ENCODE measurements around the gene IFRD2.
"Not testable (repeated sequence)": the region's sequence is repeated elsewhere in the genome, so short reads cannot be mapped to it uniquely, and the experiment has no call there.

Gene IFRD2

DNA sequence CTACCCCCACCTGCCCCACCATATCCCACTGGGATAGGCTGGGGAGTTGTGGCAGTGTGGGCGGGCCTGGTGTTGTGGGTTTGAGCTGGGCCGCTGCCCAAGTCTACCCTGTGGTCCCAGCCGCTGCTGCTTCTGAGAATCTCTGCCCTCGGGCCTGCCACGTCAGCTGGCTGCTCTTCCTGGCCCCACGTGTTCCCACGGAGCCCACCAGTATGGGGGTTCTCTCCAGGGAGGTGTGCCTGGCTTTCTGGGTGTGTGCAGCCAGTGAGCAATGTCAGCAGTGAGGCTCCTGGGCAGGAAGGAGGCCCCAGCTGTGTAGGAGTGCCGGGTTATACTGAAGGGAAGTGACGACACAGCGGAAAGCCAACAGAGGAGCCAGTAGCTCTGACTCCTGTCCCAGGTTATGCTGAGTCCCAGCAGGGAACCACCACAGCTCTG is 45.7 kb downstream of the IFRD2 start:
- H3K9me3 ChIP-seq (ENCODE audit: control insufficient read depth, low read length) = no peaks in the 10 kb centered on the region
- H3K27me3 ChIP-seq (ENCODE audit: control insufficient read depth, insufficient read depth, low read length, poor library complexity, severe bottlenecking) = no peaks in the 10 kb centered on the region
- peaks cover 7% of the 10 kb centered on the region for H3K36me3 ChIP-seq (ENCODE audit: control insufficient read depth, insufficient read depth, low read length)
- H3K27ac ChIP-seq (ENCODE audit: insufficient read depth, low read depth, low read length, poor library complexity, severe bottlenecking) = peak overlapping the region; percentile 59
- 51 to 52% methylated on average over 10 of the region's 10 CpGs for WGBS, 2 experiments
- no peak overlapping the region for H3K4me3 ChIP-seq (ENCODE audit: insufficient read depth, low read depth, low read length)
- peaks cover 54% of the 10 kb centered on the region for H3K4me1 ChIP-seq (ENCODE audit: control insufficient read depth, insufficient read depth, low read length)

DNA sequence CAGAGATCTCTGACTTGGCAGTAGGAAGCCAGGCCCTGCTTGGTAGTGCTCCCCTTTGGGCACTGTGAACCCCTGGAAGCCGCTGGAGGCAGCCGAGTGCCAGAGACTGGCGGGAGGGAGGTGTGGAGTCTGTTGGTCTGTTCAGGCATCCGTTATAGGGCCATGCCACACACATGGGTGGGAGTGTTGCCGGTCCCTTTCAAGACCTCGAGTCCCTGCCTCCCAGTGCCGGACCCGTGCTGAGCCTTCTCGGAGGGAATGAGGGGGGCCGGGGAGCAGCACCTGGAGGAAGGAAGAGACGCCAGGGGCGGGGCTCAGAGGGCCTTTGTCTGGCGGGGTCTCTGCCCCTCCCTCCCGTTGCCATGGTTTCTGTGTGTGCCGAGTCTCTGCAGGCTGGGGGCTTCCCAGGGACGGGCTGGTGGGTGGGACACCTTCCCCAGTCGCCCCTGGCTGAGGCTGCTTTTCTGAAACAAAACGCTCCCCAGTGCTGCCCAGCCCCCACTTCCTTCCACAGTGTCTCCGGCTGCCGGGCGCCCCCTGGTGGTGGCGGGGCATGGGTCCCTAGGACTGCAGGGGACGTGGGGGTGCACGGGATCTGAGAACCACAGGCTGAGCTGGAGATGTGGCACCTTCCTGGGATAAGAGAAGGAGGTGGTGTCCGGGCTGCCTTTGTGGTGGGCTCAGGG is 46.3 kb downstream of the IFRD2 start:
- H3K9me3 ChIP-seq (ENCODE audit: control insufficient read depth, low read length) = no peaks in the 10 kb centered on the region
- peaks cover 59% of the 10 kb centered on the region for H3K4me1 ChIP-seq (ENCODE audit: control insufficient read depth, insufficient read depth, low read length)
- H3K27me3 ChIP-seq (ENCODE audit: control insufficient read depth, insufficient read depth, low read length, poor library complexity, severe bottlenecking) = no peaks in the 10 kb centered on the region
- H3K4me3 ChIP-seq (ENCODE audit: insufficient read depth, low read depth, low read length) = no peak overlapping the region
- H3K27ac ChIP-seq (ENCODE audit: insufficient read depth, low read depth, low read length, poor library complexity, severe bottlenecking) = peak overlapping the region; percentile 80
- H3K36me3 ChIP-seq (ENCODE audit: control insufficient read depth, insufficient read depth, low read length) = peaks cover 5% of the 10 kb centered on the region
- 5 to 6% methylated on average over 25 of the region's 25 CpGs for WGBS, 2 experiments

DNA sequence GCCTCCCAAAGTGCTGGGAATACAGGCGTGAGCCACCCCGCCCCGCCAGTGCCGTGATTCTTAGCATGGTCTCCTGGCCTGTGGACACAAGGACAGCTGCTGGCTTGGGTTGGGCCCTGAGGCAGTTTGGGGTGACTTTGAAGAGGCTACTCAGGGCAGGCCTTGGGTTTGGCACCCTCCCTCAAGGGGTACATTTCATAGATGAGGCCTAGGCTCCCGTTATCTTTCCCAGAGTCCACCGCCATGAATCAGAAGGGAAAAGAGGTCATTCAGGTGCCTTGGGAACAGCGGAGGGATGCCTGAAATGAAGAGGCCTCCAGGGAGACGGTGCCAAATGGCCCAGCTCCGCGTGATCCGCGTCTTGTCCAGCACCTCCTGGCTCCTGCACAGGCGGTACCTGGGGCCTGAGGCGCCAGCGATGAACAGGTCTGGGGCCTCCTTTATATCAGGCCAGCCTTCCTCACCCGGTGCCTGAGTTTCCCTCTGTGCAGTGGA is 46.9 kb downstream of the IFRD2 start:
- 84 to 87% methylated on average over 16 of the region's 16 CpGs for WGBS, 2 experiments
- Histone ChIP-seq H3K27me3 (ENCODE audit: control insufficient read depth, insufficient read depth, low read length, poor library complexity, severe bottlenecking) (no peaks in the 10 kb centered on the region), H3K27ac (ENCODE audit: insufficient read depth, low read depth, low read length, poor library complexity, severe bottlenecking) (peak overlapping the region; percentile 80), H3K4me1 (ENCODE audit: control insufficient read depth, insufficient read depth, low read length) (peaks cover 65% of the 10 kb centered on the region), H3K4me3 (ENCODE audit: insufficient read depth, low read depth, low read length) (no peak overlapping the region), H3K36me3 (ENCODE audit: control insufficient read depth, insufficient read depth, low read length) (peaks cover 5% of the 10 kb centered on the region), H3K9me3 (ENCODE audit: control insufficient read depth, low read length) (no peaks in the 10 kb centered on the region)

DNA sequence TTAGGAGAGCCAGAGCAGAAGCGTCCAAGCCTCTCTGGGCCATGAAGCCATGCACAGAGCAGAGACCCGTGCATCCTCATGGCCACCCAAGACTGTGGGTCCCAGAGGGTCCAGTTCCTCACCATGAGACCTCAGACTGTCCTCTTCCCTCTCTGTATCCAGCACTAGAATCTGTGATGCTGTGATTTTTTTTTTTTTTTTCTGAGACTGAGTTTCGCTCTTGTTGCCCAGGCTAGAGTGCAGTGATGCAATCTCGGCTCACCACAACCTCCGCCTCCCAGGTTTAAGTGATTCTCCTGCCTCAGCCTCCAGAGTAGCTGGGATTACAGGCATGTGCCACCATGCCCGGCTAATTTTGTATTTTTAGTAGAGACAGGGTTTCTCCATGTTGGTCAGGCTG is 47.4 kb downstream of the IFRD2 start:
- not testable (repeated sequence) for H3K9me3 ChIP-seq (ENCODE audit: control insufficient read depth, low read length)
- WGBS, 2 experiments = 92 to 95% methylated on average over 6 of the region's 6 CpGs
- H3K4me1 ChIP-seq (ENCODE audit: control insufficient read depth, insufficient read depth, low read length) = peaks cover 70% of the 10 kb centered on the region

DNA sequence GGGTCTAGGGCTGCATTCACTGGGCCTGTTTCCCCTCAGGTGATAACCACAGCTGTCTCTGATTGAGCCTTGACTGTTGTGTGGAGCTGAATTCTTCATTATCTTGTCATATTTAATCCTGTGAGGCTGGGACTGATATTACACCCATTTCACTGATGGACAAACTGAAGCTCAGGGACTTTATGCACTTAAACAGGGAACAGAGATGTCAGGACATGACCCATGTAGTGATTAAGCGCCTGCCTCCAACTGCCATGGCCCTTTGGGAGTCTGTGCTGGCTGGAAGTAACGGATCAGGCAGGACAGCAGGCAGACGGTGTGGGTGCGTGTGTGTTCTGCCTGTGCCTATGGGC is 48.7 kb downstream of the IFRD2 start:
- 93 to 98% methylated on average over 4 of the region's 4 CpGs for WGBS, 2 experiments
- Histone ChIP-seq H3K27me3 (ENCODE audit: control insufficient read depth, insufficient read depth, low read length, poor library complexity, severe bottlenecking) (no peaks in the 10 kb centered on the region), H3K36me3 (ENCODE audit: control insufficient read depth, insufficient read depth, low read length) (no peaks in the 10 kb centered on the region), H3K4me1 (ENCODE audit: control insufficient read depth, insufficient read depth, low read length) (peaks cover 81% of the 10 kb centered on the region), H3K4me3 (ENCODE audit: insufficient read depth, low read depth, low read length) (no peak overlapping the region), H3K27ac (ENCODE audit: insufficient read depth, low read depth, low read length, poor library complexity, severe bottlenecking) (no peak overlapping the region), H3K9me3 (ENCODE audit: control insufficient read depth, low read length) (no peaks in the 10 kb centered on the region)

More for the DNA sequence above, 47.4 kb downstream of the IFRD2 start:
- H3K36me3 ChIP-seq (ENCODE audit: control insufficient read depth, insufficient read depth, low read length); H3K27me3 ChIP-seq (ENCODE audit: control insufficient read depth, insufficient read depth, low read length, poor library complexity, severe bottlenecking); H3K4me3 ChIP-seq (ENCODE audit: insufficient read depth, low read depth, low read length): not testable (repeated sequence)
- peak overlapping the region; percentile 44 for H3K27ac ChIP-seq (ENCODE audit: insufficient read depth, low read depth, low read length, poor library complexity, severe bottlenecking)

DNA sequence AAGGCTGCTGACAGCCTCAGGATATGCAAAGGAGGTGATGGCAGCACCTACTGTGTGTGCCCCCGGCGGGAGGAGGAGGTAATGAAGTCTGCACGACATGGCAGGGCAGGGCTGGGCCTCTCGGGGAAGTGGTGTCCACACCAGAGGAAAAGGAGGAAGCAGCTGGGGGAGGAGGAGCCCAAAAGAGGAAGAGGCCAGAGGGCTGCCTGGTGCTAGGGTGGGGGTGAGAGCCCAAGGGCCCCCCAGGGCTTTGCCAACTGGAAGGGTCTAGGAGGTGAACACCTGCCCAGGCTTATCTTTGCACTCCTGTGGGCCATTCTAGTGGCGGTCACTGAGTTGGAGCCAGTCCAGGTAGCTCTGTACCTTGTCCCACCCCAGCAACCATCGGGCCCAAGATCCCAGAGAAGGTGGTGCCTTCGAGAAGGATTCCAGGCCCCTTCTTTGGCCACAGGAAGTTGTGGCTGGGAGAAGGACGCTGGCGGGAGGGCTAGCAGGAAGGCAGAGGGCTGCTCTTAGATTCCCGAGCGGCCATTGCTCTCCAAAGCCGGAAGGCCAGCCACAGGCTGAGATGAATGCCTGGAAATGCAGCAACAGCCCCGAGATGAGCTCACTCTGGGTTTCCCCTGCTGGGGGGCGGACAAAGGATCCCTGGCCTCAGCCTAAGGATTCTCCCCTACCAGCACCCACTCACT is 49.2 kb downstream of the IFRD2 start:
- no peaks in the 10 kb centered on the region for H3K36me3 ChIP-seq (ENCODE audit: control insufficient read depth, insufficient read depth, low read length)
- H3K4me1 ChIP-seq (ENCODE audit: control insufficient read depth, insufficient read depth, low read length) = peaks cover 84% of the 10 kb centered on the region
- no peaks in the 10 kb centered on the region for H3K27me3 ChIP-seq (ENCODE audit: control insufficient read depth, insufficient read depth, low read length, poor library complexity, severe bottlenecking)
- H3K27ac ChIP-seq (ENCODE audit: insufficient read depth, low read depth, low read length, poor library complexity, severe bottlenecking) = no peak overlapping the region
- 77 to 80% methylated on average over 14 of the region's 14 CpGs for WGBS, 2 experiments
- H3K9me3 ChIP-seq (ENCODE audit: control insufficient read depth, low read length) = no peaks in the 10 kb centered on the region
- no peak overlapping the region for H3K4me3 ChIP-seq (ENCODE audit: insufficient read depth, low read depth, low read length)

DNA sequence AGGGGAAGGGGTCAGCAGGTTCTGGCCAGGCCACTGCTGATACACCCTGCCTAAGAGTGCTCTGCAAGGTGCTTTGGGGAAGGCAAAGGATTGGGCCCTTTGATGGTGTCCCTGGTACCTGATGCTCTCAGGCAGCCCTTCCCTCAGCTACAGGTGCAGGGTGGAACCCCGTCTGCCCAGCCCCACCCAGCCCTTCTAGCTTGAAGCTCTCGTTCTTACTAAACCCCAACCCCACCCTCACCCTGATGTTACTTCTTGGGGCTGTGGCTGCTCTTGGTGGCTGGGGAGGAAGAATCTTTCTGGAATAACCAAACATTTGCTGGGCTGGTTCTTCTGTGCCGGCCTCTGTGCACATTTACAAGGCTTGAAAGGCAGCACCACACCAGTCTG is 49.9 kb downstream of the IFRD2 start:
- H3K27ac ChIP-seq (ENCODE audit: insufficient read depth, low read depth, low read length, poor library complexity, severe bottlenecking) = no peak overlapping the region
- no peaks in the 10 kb centered on the region for H3K27me3 ChIP-seq (ENCODE audit: control insufficient read depth, insufficient read depth, low read length, poor library complexity, severe bottlenecking)
- H3K9me3 ChIP-seq (ENCODE audit: control insufficient read depth, low read length) = no peaks in the 10 kb centered on the region
- H3K36me3 ChIP-seq (ENCODE audit: control insufficient read depth, insufficient read depth, low read length) = no peaks in the 10 kb centered on the region
- H3K4me3 ChIP-seq (ENCODE audit: insufficient read depth, low read depth, low read length) = peak overlapping the region; percentile 22
- peaks cover 80% of the 10 kb centered on the region for H3K4me1 ChIP-seq (ENCODE audit: control insufficient read depth, insufficient read depth, low read length)
- 80 to 87% methylated on average over 3 of the region's 3 CpGs for WGBS, 2 experiments

DNA sequence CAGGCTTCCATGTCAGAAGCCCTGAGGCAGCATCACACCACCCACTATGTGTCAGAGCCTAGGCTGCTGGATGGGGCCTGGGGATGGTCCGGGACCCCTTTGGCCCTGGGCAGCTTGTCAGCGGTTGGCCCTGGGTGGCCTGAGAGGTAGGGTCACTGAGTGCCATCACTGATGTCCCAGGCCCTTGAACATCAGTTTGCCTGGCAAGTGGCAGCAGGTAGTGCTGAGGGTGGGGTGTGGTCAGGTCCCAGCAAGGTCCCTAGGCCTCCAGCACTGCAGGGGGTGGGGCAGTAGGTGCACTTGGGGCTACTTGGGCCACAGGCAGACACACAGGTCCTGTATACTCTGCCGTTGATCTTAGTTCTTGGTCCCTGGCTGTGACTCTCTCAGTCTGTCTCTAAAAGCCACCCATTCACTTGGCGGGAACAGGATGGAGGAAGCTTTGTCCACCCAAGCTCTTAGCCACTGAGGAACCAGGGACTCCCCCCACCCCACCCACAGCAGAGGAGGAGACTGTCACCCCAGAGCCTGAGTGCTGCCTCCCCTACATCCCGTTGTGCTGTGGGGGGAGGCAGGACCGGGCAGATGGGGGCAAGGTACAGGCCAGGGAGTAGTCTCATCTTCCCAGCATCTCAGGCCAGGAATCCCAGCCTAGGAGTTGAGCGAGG is 50.4 kb downstream of the IFRD2 start:
- H3K4me1 ChIP-seq (ENCODE audit: control insufficient read depth, insufficient read depth, low read length) = peaks cover 76% of the 10 kb centered on the region
- WGBS, 2 experiments = 77 to 81% methylated on average over 7 of the region's 7 CpGs
- no peaks in the 10 kb centered on the region for H3K9me3 ChIP-seq (ENCODE audit: control insufficient read depth, low read length)
- H3K27me3 ChIP-seq (ENCODE audit: control insufficient read depth, insufficient read depth, low read length, poor library complexity, severe bottlenecking) = no peaks in the 10 kb centered on the region
- peak overlapping the region; percentile 93 for H3K27ac ChIP-seq (ENCODE audit: insufficient read depth, low read depth, low read length, poor library complexity, severe bottlenecking)
- H3K36me3 ChIP-seq (ENCODE audit: control insufficient read depth, insufficient read depth, low read length) = no peaks in the 10 kb centered on the region
- peak overlapping the region; percentile 22 for H3K4me3 ChIP-seq (ENCODE audit: insufficient read depth, low read depth, low read length)

DNA sequence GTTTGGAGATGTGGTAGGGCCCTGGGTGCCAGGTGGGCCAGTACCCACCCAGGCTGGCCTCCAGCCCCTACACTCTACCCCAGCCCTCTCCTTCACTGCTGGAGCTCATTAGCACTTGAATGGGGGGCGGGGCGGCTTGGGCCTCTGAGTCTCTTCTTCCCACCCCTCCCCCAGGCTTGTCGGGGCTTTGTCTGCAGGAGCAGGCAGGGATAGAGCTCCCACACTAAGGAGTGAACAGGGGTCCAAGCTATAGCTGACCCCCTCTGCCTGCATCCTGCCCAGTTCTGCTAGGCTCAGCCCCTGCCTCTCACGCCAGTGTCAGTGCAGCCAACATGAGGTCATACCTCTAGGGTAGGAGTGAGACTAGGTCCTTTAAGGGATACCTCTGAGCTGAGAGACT is 51.1 kb downstream of the IFRD2 start:
- WGBS, 2 experiments = 1 to 2% methylated on average over 4 of the region's 4 CpGs
- peak overlapping the region; percentile 22 for H3K4me3 ChIP-seq (ENCODE audit: insufficient read depth, low read depth, low read length)
- H3K9me3 ChIP-seq (ENCODE audit: control insufficient read depth, low read length) = no peaks in the 10 kb centered on the region
- H3K27ac ChIP-seq (ENCODE audit: insufficient read depth, low read depth, low read length, poor library complexity, severe bottlenecking) = peak overlapping the region; percentile 93
- no peaks in the 10 kb centered on the region for H3K36me3 ChIP-seq (ENCODE audit: control insufficient read depth, insufficient read depth, low read length)
- H3K4me1 ChIP-seq (ENCODE audit: control insufficient read depth, insufficient read depth, low read length) = peaks cover 69% of the 10 kb centered on the region
- H3K27me3 ChIP-seq (ENCODE audit: control insufficient read depth, insufficient read depth, low read length, poor library complexity, severe bottlenecking) = no peaks in the 10 kb centered on the region

DNA sequence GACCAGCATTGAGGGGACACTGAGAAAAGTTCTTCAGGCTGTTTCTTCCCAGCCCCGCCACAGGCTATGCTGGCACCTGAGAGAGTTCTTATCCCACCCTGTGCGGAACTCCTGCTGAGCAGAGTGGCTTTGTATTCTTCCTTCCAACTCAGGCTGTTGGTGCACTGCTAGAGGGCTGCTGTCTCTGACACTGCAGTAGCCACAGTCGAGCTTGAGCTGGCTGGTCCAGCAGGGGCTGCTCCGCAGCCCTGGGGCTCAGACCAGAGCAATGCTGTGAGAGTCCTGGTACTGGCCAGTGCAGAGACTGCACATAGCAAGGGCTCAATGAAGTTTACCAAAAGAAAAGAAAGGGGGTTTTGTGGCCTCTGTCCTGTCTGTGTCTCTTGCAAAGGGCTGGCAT is 52.6 kb downstream of the IFRD2 start:
- WGBS, 2 experiments = 47 to 53% methylated on average over 4 of the region's 4 CpGs
- Histone ChIP-seq H3K4me1 (ENCODE audit: control insufficient read depth, insufficient read depth, low read length) (peaks cover 55% of the 10 kb centered on the region), H3K9me3 (ENCODE audit: control insufficient read depth, low read length) (no peaks in the 10 kb centered on the region), H3K27me3 (ENCODE audit: control insufficient read depth, insufficient read depth, low read length, poor library complexity, severe bottlenecking) (no peaks in the 10 kb centered on the region), H3K4me3 (ENCODE audit: insufficient read depth, low read depth, low read length) (peak overlapping the region; percentile 81), H3K36me3 (ENCODE audit: control insufficient read depth, insufficient read depth, low read length) (no peaks in the 10 kb centered on the region), H3K27ac (ENCODE audit: insufficient read depth, low read depth, low read length, poor library complexity, severe bottlenecking) (peak overlapping the region; percentile 50)
